DMS79 (cell line): ENCODE data around the gene TATDN3.
"Not testable (repeated sequence)": the region's sequence is repeated elsewhere in the genome, so short reads cannot be mapped to it uniquely, and the experiment has no call there.

Source experiments
- DNase-seq: peaks from one replicate; lab custom pipeline; 2025; lab: John Stamatoyannopoulos, UW

The TATDN3 gene

GRCh38 chr1:212791676-212792395 is at the start of gene TATDN3, which contains the start of gene NSL1:
TSS of gene TATDN3 (plus strand) at chr1:212791894. CDS start at chr1:212791922, 28 bp downstream.
TSS of gene NSL1 (minus strand) at chr1:212791777. CDS start at chr1:212791763, 14 bp downstream.
- DNase-seq: peak; percentile 82

DNA sequence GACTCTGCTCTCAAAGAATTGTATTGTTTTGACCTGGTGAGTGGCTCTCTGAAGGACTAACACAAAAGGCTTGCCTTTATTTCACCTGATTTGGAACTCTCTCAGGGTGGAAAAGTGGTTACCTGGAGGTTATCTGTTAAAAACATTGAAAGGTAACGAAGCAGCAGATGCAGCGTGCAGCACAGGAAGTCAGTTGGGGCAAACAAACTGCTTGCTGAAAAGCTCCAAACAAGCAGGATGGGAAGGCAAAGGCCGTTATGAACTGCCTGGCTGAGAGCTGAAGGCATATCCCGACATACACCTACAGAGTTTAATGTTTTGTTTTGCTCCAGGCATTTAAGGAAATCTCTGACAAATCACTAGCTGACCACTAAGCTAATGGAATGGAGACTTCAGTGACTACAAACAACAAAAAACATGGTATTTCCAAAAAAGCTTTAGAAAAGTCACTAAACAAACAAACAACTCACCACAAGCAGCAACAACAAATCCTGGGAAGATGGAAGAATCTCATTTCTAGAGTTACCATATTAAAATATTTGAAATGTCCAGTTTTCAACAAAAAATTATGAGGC is 47.7 kb upstream of the TATDN3 start:
- no peak for DNase-seq

DNA sequence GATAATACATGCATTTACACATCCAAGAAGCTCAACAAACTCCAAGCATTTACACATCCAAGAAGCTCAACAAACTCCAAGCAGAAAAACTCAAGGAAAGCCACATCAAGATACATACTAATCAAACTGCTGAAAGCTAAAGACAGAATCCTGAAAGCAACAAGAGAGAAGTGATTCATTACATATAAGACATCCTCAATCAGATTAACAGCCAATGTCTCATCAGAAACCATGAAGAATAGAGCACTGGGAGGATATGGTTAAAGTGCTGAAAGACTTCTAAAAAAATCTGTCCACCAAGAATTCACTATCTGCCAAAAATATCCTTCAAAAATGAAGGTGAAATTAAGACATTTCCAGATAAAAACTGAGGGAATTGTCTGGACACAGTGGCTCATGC is 46.4 kb upstream of the TATDN3 start:
- DNase-seq: no peak

DNA sequence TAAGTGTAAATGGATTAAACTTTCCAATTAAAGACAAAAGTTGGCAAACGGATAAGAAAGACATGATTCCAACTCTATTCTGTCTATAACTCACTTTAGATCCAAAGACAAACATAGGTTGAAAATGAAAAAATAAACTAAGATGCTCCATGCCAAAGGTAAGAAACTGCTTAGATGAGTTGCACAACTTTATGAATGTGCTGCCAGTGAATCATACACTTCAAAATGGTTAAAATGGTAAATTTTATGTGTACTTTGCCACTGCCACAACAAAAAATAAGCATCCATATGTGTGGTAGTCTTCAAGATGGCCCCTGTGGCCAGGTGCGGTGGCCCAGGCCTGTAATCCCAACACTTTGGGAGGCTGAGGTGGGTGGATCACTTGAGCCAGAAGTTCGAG is 45.1 kb upstream of the TATDN3 start:
- no peak for DNase-seq

DNA sequence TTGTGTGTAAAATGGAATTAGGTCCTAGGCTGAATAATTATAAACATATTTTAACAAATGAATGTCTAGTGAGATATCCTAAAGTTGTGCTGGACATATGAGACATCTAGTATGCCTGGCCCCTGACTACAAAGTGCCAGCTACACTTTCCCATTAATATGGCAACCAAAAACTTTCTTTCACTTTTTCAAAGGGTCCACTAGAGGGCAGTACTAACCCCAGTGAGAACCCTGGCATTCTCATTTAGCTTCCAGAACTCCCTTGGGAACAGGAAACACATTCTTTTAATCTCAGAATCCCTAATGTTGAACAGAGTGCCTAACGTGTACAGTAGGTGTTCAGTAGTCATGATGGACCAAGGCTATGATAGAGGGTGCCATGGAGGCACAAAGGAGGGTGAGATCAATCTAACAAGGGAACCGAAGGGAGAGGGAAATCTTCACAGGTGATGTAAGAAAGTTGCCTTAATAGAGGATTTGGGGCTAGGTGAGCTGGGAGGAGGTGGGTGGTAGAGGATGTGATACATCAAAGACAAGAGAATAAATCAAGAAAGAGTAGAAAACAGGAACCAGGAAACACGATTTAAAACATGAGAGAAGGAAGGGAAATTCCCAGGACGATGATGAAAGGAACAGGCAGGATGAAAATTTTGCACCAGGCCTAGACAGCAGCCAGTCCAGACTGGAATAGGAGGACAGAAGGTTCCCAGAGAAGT is 41.7 kb upstream of the TATDN3 start:
- DNase-seq: no peak

DNA sequence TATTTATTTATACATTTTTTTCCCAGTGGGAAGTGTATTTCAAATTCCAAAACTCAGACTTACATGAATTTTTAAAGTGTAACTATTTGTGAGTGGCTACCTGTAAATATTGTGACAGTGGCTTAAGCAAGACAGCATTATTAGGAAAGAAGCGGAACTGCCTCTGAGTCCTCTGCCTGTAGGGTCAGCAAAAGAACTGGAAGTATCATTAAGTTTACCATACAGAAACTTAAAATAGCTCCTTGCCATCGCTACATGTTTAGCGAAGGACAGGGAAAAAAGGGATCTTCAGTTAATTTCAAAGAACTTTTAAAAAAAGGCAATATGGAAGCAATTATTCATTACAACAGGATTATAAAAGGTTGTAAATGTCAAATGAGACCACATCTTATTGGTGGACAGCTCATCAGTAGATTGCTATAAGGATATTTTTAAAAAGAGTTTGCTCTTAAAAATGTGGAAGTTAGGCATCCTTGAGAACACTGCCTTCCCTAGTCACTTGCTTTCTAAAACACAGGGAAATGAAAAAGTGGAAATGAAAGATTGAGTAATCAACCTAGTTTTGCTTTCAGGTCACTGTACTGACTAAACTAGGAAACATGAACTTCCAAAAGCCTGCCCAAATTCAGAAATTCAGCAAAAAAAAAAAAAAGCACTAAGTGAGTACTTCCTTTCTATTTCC is 39.3 kb upstream of the TATDN3 start:
- DNase-seq: no peak

DNA sequence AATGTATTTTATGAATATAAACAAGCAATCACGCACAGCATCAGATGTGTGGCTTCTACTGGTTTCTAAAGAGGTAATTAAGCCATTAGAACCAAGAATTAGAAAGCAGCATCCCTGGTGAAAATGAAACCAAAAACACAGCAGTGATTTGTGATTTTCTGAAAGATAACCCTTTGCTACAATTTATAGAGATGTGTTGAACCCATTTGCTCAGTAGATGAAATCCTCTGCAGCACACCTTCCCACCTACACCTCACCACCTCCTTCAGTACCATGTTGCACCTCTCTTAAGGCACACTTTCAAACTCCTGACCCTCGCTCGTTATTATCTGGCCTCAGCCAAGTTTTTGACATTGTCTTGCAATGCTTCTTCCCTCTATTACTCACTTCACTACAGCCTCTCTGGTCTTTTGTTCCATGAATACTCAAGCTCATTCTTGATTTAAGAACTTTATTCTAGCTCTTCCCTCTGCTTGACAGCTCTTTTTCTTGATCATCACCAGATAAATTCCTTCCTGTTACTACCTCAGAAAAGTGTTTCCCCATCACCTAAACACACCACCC is 38.7 kb upstream of the TATDN3 start:
- DNase-seq: no peak

GRCh38 chr1:212753749-212754148 is 37.9 kb upstream of the TATDN3 start:
- DNase-seq: no peak

DNA sequence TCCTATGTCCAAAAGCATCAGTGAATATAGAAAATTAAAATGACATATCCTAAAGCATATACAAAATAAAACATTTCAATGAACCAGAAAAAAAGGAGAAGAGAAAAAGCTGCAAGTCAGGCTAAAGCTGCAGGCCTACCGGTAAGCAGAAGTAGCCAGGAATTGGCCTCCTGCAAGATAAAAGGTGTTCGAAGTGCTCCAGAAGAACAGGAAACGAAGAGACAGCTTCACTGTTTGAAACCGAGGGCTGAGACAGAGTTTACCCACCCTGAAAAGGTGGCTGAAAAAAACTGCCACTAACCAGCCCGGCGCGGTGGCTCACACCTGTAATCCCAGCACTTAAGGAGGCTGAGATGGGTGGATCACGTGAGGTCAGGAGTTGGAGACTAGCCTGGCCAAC is 37.5 kb upstream of the TATDN3 start:
- DNase-seq: no peak

- DNase-seq: no peak
Measured at GRCh38 chr1:212754680-212755079, 37.0 kb upstream of the TATDN3 start.

DNA sequence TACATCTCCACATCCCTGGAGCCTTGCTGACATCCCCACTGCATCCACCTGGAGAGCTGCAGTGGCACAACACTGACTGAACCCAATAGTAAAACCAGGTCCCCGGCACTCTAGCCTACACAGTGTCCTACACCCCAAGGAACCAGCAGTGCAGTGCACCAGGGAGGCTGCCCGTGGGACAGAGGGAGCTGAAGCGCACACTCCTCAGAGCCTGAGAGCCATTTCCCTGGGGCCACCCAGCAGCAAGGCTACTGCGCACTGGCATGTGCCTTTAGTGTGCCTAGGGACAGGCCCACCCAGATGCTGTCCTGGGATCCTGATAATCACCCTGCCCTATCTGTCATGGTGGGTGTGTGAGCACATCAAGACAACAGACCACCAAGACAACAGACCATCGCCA is 32.0 kb upstream of the TATDN3 start:
- DNase-seq: no peak

- DNase-seq: no peak
Measured at GRCh38 chr1:212760126-212760823, 31.4 kb upstream of the TATDN3 start.

DNA sequence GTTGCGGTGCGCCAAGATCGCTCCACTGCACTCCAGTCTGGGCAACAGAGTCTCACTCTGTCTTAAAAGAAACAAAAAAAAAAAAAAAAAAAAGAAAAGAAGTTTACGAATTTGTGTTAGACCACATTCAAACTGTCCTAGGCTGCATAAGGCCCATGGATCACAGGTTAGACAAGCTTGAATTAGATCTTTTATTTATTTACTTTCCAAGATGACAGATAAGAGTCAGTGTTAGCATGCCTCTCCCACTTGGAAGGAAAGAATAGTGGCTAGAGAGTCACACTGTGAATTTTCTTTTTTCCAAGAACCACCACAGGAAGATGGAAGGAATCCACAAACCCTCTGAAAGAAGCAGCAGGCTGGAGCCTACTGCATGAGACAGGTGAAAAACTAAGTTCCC is 29.5 kb upstream of the TATDN3 start:
- no peak for DNase-seq

- DNase-seq: no peak
Measured at GRCh38 chr1:212762839-212763238, 28.9 kb upstream of the TATDN3 start.

DNA sequence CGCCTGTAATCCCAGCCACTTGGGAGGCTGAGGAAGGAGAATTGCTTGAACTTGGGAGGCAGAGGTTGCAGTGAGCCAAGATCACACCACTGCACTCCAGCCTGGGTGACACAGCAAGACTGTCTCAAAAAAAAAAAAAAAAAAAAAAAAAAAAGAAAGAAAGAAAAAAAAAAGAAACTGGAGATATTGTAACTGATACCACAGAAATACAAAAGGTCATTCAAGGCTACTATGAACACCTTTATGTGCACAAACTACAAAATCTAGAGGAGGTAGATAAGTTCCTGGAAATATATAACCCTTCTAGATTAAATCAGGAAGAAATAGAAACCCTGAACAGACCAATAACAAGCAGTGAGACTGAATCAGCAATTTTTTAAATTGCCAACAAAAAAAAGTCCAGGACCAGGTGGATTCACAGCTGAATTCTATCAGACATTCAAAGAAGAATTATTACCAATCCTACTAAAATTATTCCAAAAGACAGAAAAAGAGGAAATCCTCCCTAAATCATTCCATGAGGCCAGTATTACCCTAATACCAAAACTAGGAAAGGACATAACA is 26.9 kb upstream of the TATDN3 start:
- not testable (repeated sequence) for DNase-seq

DNA sequence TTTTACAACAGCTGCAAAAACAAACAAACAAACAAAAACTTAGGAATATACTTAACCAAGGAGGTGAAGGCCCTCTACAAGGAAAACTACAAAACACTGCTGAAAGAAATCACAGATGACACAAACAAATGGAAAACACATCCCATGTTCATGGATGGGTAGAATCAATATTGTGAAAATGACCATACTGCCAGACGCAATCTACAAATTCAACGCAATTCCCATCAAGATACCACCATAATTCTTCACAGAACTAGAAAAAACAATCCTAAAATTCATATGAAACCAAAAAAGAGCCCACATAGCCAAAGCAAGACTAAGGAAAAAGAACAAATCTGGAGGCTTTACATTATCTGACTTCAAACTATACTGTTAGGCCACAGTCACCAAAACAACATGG is 24.9 kb upstream of the TATDN3 start:
- not testable (repeated sequence) for DNase-seq

DNA sequence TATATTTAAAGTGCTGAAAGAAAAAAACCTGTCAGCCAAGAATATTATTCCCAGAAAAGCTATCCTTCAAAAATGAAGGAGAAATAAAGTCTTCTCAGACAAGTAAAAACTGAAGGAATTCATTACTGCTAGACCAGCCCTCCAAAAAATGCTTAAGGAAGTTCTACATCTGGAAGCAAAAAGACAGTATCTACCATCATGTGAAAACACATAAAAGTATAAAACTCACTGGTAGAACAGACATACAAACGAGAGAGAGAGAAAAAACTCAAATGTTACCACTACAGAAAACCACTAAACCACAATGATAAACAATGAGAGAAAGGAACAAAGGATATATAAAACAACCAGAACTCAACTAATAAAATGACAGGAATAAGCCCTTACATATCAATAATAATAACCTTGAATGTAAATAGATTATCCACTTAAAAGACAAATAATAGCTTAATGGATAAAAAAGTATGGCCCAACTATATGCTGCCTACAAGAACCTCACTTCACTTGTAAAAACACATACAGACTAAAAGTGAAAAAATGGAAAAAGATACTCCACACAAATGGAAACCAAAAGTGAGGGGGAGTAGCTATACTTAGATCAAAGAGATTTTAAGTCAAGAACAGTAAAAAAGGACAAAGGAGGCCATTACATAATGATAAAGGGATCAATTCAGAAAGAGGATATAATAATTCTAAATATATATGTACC is 22.1 kb upstream of the TATDN3 start:
- no peak for DNase-seq

DNA sequence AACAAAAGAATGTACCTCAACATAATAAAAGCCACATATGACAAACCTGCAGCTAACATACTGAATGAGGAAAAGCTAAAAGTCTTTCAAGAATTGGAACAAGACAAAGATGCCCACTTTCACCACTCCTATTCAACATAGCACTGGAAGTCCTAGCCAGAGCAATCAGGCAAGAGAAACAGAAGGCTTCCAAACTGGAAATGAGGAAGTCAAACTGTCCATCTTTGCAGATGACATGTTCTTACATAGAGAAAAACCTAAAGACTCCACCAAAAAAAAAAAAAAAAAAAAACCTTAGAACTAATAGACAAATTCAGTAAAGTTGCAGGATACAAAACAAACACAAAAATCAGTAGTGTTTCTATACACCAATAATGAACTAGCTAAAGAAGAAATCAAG is 20.4 kb upstream of the TATDN3 start:
- DNase-seq: no peak

DNA sequence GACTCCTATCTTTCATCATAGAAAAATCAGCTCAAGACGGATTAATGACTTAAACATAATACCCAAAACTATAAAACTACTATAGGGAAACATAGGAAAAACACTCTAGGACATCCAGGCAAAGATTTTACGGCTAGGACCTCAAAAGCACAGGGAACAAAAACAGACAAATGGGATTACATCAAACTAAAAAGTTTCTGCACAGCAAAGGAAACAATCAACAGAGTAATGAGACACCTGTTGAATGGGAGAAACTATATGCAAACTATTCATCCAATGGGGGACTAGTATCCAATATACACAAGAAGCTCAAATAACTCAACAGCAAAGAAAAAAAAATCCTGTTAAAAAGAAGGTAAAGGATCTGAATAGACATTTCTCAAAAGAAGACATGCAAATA is 18.7 kb upstream of the TATDN3 start:
- no peak for DNase-seq

- no peak for DNase-seq
Measured at GRCh38 chr1:212774584-212774983, 17.1 kb upstream of the TATDN3 start.

DNA sequence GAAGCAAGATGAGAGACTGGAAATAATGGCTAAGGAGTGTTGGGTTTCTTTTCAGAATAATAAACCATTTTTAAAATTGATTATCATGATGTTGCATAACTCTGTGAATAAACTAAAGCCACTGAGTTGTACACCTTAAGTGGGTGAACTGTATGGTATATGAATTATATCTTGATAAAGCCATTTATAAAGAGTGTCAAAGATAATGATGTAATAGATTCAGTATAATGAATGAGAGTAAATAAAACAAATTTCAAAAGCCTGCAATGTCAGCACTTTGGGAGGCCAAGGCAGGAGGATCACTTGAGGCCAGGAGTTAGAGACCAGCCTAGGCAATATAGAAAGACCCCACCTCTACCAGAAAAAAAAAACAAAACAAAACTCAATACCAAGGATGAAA is 16.5 kb upstream of the TATDN3 start:
- no peak for DNase-seq
